ENCODE data around the gene NDRG4.

- no peak for TF ChIP-seq CTCF (IDR thresholded peaks at IDR 0.05)
- no peak for TF ChIP-seq POLR2A (IDR thresholded peaks at IDR 0.05)
- TF ChIP-seq POLR2AphosphoS5 (IDR thresholded peaks at IDR 0.05) = no peak
These were observed 42.3 kb downstream of the NDRG4 start for GRCh38 chr16:58542291-58542690.
